ENCODE results near the gene CETN1. TPM values are rescaled to one million over a fixed set of nuclear protein-coding genes. Genes with fewer than 3 reads are reported as not detected.

CETN1 gene
- total RNA-seq, 4 donors from 2014 or later: not detected

DNA sequence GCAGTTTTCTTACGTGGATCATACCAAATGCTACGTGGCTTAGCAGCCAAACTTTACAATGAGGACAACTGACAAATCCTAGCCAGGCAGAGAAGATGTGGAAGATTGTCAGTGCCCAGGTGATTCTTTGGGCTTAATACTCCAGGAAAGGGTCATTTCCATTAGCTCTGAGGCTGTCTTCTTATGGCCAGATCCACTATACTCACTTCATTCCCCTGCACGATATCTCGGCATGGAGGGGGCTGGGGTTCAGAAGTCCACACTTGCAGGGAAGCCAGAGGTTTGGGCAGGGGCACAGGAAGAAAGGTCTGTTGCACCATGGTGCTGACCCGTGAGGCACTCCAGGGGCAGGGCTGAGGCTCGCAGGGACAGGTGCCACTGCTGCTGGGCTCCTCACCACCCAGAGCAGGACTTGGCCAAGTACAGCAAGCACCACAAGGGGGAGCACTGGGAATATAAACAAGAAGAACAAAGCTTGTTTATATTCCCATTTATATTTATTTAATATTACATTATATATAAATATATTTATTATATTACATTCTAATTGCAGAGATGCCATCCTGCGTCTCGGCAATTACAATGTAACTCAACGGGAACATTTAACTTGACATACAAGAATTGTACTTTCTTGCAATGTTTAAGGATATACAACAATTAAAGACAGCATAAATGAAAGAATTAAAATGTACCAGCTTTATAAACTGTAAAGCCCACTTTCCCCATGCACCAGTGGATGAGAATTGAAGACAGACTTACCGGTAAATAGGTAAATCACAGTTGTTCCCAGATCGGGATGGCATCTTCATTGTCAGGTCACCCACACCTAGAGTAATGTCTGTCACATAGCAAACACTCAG is 43.8 kb downstream of the CETN1 start:
- Histone ChIP-seq H3K27me3 (no peaks in the 10 kb centered on the region), H3K36me3 (no peaks in the 10 kb centered on the region), H3K9me3 (no peaks in the 10 kb centered on the region), H3K4me1 (peaks cover 0 to 25% (median 0%) of the 10 kb centered on the region in 3 donors), H3K4me3 (no peak overlapping the region), H3K27ac (no peak overlapping the region)
- WGBS, 2 donors (ENCODE audit: low coverage in 1 of 2): 33 to 54% methylated on average over 9 to 11 of the region's 11 CpGs
- peak; percentile 41 for ATAC-seq
- TF ChIP-seq, protein P1, sequence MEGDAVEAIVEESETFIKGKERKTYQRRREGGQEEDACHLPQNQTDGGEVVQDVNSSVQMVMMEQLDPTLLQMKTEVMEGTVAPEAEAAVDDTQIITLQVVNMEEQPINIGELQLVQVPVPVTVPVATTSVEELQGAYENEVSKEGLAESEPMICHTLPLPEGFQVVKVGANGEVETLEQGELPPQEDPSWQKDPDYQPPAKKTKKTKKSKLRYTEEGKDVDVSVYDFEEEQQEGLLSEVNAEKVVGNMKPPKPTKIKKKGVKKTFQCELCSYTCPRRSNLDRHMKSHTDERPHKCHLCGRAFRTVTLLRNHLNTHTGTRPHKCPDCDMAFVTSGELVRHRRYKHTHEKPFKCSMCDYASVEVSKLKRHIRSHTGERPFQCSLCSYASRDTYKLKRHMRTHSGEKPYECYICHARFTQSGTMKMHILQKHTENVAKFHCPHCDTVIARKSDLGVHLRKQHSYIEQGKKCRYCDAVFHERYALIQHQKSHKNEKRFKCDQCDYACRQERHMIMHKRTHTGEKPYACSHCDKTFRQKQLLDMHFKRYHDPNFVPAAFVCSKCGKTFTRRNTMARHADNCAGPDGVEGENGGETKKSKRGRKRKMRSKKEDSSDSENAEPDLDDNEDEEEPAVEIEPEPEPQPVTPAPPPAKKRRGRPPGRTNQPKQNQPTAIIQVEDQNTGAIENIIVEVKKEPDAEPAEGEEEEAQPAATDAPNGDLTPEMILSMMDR (IDR thresholded peaks at IDR 0.05): peak; percentile 45 to 77 (median 62)
- no peak for TF ChIP-seq POLR2A (IDR thresholded peaks at IDR 0.05)

DNA sequence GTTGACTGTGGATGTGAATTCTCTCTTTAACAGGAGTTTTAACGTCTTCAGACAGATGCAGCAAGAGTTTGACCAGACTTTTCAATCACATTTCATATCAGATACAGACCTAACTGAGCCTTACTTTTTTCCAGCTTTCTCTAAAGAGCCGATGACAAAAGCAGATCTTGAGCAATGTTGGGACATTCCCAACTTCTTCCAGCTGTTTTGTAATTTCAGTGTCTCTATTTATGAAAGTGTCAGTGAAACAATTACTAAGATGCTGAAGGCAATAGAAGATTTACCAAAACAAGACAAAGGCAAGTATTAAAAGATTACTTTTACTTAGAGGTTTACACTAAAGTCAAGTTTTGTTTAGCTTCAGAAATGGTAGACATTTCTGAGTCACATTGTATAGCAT is 47.1 kb downstream of the CETN1 start:
- ATAC-seq: peak; percentile 61
- TF ChIP-seq EP300 (IDR thresholded peaks at IDR 0.05) (no peak), POLR2AphosphoS5 (IDR thresholded peaks at IDR 0.05) (no peak), POLR2A (IDR thresholded peaks at IDR 0.05) (no peak)
- TF ChIP-seq, protein P1 (IDR thresholded peaks at IDR 0.05): no peak
- H3K4me1 ChIP-seq: peaks cover 0 to 25% (median 0%) of the 10 kb centered on the region in 3 donors
- H3K27me3 ChIP-seq: no peaks in the 10 kb centered on the region
- H3K9me3 ChIP-seq: no peaks in the 10 kb centered on the region
- WGBS, 2 donors (ENCODE audit: low coverage in 1 of 2): 25 to 29% methylated on average over 2 of the region's 2 CpGs
- H3K36me3 ChIP-seq: no peaks in the 10 kb centered on the region
- H3K4me3 ChIP-seq: no peak overlapping the region
- peak overlapping the region in 1 of 4 donors; percentile 18 for H3K27ac ChIP-seq

DNA sequence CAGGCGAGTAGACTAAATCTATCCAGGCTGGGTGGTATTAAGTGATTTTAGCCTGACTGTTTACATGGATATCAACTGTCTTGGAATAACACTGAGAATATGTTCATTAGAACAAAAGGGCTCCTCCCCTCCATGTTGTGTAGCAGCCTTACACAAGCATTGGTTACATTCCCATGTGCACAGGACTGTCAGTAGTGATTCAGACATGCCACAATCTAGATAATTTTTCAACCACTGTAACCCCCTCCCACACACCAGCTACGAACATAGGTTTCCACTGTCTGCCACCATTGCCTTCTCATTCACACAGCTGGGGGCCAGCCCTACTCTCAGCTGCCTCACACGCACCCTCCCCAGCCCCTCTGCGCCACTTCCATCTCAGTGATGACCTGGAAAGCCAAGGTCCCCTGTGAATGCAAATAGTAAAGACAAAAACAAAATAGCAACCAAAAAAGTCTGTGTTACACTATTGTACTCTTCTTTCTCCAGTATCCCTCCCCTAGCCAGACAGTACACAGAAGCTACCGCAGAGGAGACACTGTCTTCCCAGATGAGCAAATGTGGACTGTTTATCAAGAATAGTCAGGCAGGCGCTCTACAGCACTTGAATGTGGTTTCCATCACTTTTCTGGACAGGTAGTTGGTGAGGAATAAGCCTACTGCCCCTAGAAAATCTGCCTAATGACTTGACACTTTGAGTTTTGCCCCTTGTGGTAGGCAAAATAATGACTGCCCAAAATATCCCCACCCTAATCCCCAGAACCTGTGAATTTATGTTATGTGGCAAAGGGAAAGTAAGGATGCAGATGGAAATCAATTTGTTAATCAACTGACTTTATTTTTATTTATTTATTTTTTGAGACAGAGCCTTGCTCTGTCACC is 49.3 kb downstream of the CETN1 start:
- no peak overlapping the region for H3K4me3 ChIP-seq
- H3K27ac ChIP-seq: no peak overlapping the region
- H3K9me3 ChIP-seq: no peaks in the 10 kb centered on the region
- ATAC-seq: no peak
- TF ChIP-seq EP300 (IDR thresholded peaks at IDR 0.05) (no peak), POLR2A (IDR thresholded peaks at IDR 0.05) (no peak), POLR2AphosphoS5 (IDR thresholded peaks at IDR 0.05) (no peak)
- TF ChIP-seq, protein P1 (IDR thresholded peaks at IDR 0.05): no peak
- WGBS, 2 donors (ENCODE audit: low coverage in 1 of 2): 76 to 90% methylated on average over 6 of the region's 6 CpGs
- peaks cover 0 to 16% (median 0%) of the 10 kb centered on the region in 3 donors for H3K4me1 ChIP-seq
- no peaks in the 10 kb centered on the region for H3K36me3 ChIP-seq
- H3K27me3 ChIP-seq: no peaks in the 10 kb centered on the region

DNA sequence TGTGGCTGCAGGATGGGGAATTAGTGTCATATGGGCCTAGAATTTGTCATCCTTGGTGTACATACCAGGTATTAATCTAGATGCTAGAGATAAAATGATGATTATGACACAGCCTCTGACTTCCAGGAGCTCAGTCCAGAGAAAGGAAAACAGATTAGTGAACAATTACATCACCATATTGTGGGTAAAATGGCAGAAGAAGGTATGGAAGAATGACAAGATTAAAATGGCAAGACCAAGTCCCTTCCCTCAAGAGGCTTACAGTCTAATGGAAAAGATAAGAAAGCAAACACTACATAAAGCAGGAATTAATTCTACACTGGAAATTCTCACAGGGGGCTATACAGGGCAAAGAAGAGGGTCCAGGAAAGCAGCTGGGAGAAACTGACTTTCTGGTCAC is 51.4 kb downstream of the CETN1 start:
- no peak for ATAC-seq
- Histone ChIP-seq H3K9me3 (no peaks in the 10 kb centered on the region), H3K27ac (no peak overlapping the region), H3K4me1 (peaks cover 0 to 11% (median 0%) of the 10 kb centered on the region in 3 donors), H3K27me3 (no peaks in the 10 kb centered on the region), H3K36me3 (no peaks in the 10 kb centered on the region), H3K4me3 (no peak overlapping the region)
- TF ChIP-seq POLR2AphosphoS5 (IDR thresholded peaks at IDR 0.05) (no peak), EP300 (IDR thresholded peaks at IDR 0.05) (no peak), POLR2A (IDR thresholded peaks at IDR 0.05) (no peak)
- TF ChIP-seq, protein P1 (IDR thresholded peaks at IDR 0.05): no peak

Other genes starting within 250 kb of the CETN1 start
- 10 to 100 TPM; 21.2 to 40.1 (median 37.1) TPM for gene COLEC12, start 79.7 kb upstream of the CETN1 start, total RNA-seq
- 1 to 10 TPM in 1 of 4 donors, not detected in 3; 1.5 TPM for gene CLUL1, start 16.6 kb downstream of the CETN1 start, total RNA-seq
- 1 to 10 TPM; 1.1 to 6.1 (median 3.6) TPM for gene TYMS, start 77.3 kb downstream of the CETN1 start, total RNA-seq
- 10 to 100 TPM; 16.2 to 80.2 (median 37.1) TPM for gene ENOSF1, start 132.2 kb downstream of the CETN1 start, total RNA-seq
- 100 to 1,000 TPM in 2 of 4 donors, 10 to 100 TPM in 2; 84.1 to 127 (median 96.8) TPM for gene YES1, start 231.9 kb downstream of the CETN1 start, total RNA-seq

Data from gastroesophageal sphincter (tissue), 4 donors.